ENCODE measurements around the gene GLOD4.
"Not testable (repeated sequence)": the region's sequence is repeated elsewhere in the genome, so short reads cannot be mapped to it uniquely, and the experiment has no call there.

GLOD4 gene

GRCh38 chr17:807523-808294 lies 25.6 kb upstream of the GLOD4 start:
- TF ChIP-seq CTCF (IDR thresholded peaks at IDR 0.05; ENCODE audit: extremely low read depth, insufficient read depth, missing control alignments) = no peak
- in situ Hi-C loops (cut with MboI; ENCODE audit: low pct_unique_long_range_greater_than_20kb, low sequenced_read_pairs, unreplicated experiment) = no loop called here
- no peak for DNase-seq (ENCODE audit: low spot score)

GRCh38 chr17:806781-807522 lies 24.9 kb upstream of the GLOD4 start:
- in situ Hi-C loops (cut with MboI; ENCODE audit: low pct_unique_long_range_greater_than_20kb, low sequenced_read_pairs, unreplicated experiment) = no loop called here
- TF ChIP-seq CTCF (IDR thresholded peaks at IDR 0.05; ENCODE audit: extremely low read depth, insufficient read depth, missing control alignments) = no peak
- no peak for DNase-seq (ENCODE audit: low spot score)

GRCh38 chr17:806346-806745 lies 24.3 kb upstream of the GLOD4 start:
- in situ Hi-C loops (cut with MboI; ENCODE audit: low pct_unique_long_range_greater_than_20kb, low sequenced_read_pairs, unreplicated experiment) = no loop called here
- TF ChIP-seq CTCF (IDR thresholded peaks at IDR 0.05; ENCODE audit: extremely low read depth, insufficient read depth, missing control alignments) = no peak

GRCh38 chr17:805886-806285 lies 23.8 kb upstream of the GLOD4 start:
- in situ Hi-C loops (cut with MboI; ENCODE audit: low pct_unique_long_range_greater_than_20kb, low sequenced_read_pairs, unreplicated experiment); DNase-seq (ENCODE audit: low spot score): not testable (repeated sequence)

More at GRCh38 chr17:806346-806745, 24.3 kb upstream of the GLOD4 start:
- DNase-seq (ENCODE audit: low spot score) = no peak

- in situ Hi-C loops (cut with MboI; ENCODE audit: low pct_unique_long_range_greater_than_20kb, low sequenced_read_pairs, unreplicated experiment) = no loop called here
- DNase-seq (ENCODE audit: low spot score) = no peak
- TF ChIP-seq CTCF (IDR thresholded peaks at IDR 0.05; ENCODE audit: extremely low read depth, insufficient read depth, missing control alignments) = no peak
Observed at GRCh38 chr17:804541-805435, 22.7 kb upstream of the GLOD4 start.

DNA sequence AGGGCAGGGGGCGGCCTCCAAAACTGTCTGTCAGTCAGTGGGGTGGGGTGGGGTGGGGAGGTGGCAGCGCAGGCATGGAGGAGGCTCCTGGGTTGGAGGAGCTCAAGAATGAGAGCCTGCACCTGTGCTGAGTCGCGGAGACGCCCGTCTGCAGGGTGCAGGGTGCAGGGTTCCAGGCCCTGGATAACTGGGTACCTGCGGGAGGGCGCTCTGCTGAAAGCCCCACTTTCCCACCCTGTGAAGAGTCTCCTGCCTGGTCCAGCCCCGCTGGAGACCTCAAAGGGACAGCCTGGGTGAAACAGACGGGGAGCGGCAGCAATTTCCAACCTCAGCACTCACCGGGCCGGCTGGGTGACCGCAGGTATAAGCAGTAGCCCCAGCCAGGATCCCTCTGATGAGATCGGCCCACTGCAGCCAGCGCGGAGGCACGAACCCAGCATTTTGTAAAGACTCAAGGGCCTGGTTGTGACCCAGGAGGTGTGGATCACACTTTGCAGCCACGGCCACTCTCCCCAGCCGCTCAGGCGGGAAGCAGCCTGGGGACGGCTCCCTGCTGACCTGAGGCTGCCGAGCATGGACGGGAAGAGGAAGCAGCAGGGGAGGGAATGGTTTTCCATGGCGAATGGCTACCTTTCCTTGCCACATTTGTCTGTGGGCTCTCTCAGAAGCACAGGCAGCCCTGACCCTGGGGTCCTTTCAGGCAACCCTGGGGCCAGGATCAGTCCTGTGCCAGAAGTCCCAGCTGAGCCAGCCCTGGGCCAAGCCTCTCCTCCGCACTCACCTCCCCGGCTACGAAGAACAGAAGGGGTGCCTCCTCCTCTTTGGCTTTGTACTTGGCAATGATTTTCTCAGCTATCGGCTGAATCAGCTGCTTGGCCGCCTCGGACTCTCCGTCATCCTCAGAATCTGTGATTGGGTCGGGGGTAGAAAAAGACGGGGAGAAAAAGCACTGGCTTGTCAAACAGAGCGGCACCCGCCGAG lies 21.1 kb upstream of the GLOD4 start:
- no peak for TF ChIP-seq CTCF (IDR thresholded peaks at IDR 0.05; ENCODE audit: extremely low read depth, insufficient read depth, missing control alignments)

More for the DNA sequence above, 21.1 kb upstream of the GLOD4 start:
- in situ Hi-C loops (cut with MboI; ENCODE audit: low pct_unique_long_range_greater_than_20kb, low sequenced_read_pairs, unreplicated experiment) = no loop called here
- DNase-seq (ENCODE audit: low spot score) = no peak

All from GM13977 (cell line).